Tibial artery (tissue), 4 donors: Measurements from ENCODE around the gene ZNF280D.

Experiments
- DNase-seq, 2 donors: peaks; one replicate each; pipeline ENCODE4 v3.0.0-alpha.2; 2019
- H3K27ac ChIP-seq, 2 donors: fragments of 200-600 bp; sonication (generic) in 1 of 2; 1 replicate in 1 of 2; 2 replicates in 1 of 2; pipeline ENCODE4 v1.5.1; 2018 to 2019; ENCODE audit warnings: mild to moderate bottlenecking in 1 of 2
- H3K27me3 ChIP-seq, 2 donors: fragments of 200-600 bp; sonication (generic) in 1 of 2; one replicate each; pipeline versions ENCODE4 v1.5.1 to v1.6.0; 2016 to 2019
- H3K36me3 ChIP-seq, 3 donors: fragments of 200-600 bp; sonication (generic) in 2 of 3; one replicate each; pipeline ENCODE4 v1.5.1; 2016 to 2019; ENCODE audit warnings: mild to moderate bottlenecking in 2 of 3
- H3K4me1 ChIP-seq, 4 donors: fragments of 200-600 bp; sonication (generic) in 2 of 4; 1 replicate in 3 of 4; 2 replicates in 1 of 4; pipeline ENCODE4 v1.5.1; 2016 to 2019
- H3K4me3 ChIP-seq, 2 donors: fragments of 200-600 bp; sonication (generic) in 1 of 2; 1 replicate in 1 of 2; 2 replicates in 1 of 2; pipeline ENCODE4 v1.5.1; 2018 to 2019; ENCODE audit warnings: mild to moderate bottlenecking in 2 of 2
- H3K9me3 ChIP-seq, 3 donors: fragments of 200-600 bp; sonication (generic) in 1 of 3; one replicate each; pipeline ENCODE4 v1.5.1; 2016 to 2019
- CTCF ChIP-seq, 2 experiments: fragments of 200-600 bp in 1 of 2; fragments of 450-650 bp in 1 of 2; IDR thresholded peaks; one replicate each; pipeline ENCODE4 v1.5.1; 2017 to 2019; ENCODE audit warnings: antibody characterized with exemption in 2 of 2, mild to moderate bottlenecking in 1 of 2, moderate library complexity in 1 of 2
- intact Hi-C: fragments of 100-400 bp; cut with DNase I; formaldehyde crosslinking; loops from one replicate; pipeline ENCODE4 v1.15.0; 2023; ENCODE audit warnings: low total_unique reads

The ZNF280D gene

GRCh38 chr15:56619887-56620286 is 113.4 kb downstream of the ZNF280D start:
- H3K27ac ChIP-seq = no peak overlapping the region

GRCh38 chr15:56617628-56618027 is 115.7 kb downstream of the ZNF280D start:
- no peak for DNase-seq
- Histone ChIP-seq H3K27me3 (no peaks in the 10 kb centered on the region), H3K27ac (no peak overlapping the region), H3K9me3 (no peaks in the 10 kb centered on the region), H3K4me3 (no peak overlapping the region), H3K36me3 (no peaks in the 10 kb centered on the region), H3K4me1 (no peaks in the 10 kb centered on the region)
- no peak for TF ChIP-seq CTCF (IDR thresholded peaks at IDR 0.05)
- intact Hi-C loops = no loop called here

More at GRCh38 chr15:56619887-56620286, 113.4 kb downstream of the ZNF280D start:
- no peaks in the 10 kb centered on the region for H3K27me3 ChIP-seq
- no peak for TF ChIP-seq CTCF (IDR thresholded peaks at IDR 0.05)
- peaks cover 0 to 8% (median 5%) of the 10 kb centered on the region in 3 donors for H3K36me3 ChIP-seq
- H3K4me3 ChIP-seq = no peak overlapping the region
- H3K9me3 ChIP-seq = no peaks in the 10 kb centered on the region
- intact Hi-C loops = no loop called here
- H3K4me1 ChIP-seq = no peaks in the 10 kb centered on the region
- DNase-seq = no peak

GRCh38 chr15:56616551-56616950 is 116.8 kb downstream of the ZNF280D start:
- Histone ChIP-seq H3K27ac (no peak overlapping the region), H3K4me1 (no peaks in the 10 kb centered on the region), H3K36me3 (no peaks in the 10 kb centered on the region), H3K9me3 (no peaks in the 10 kb centered on the region), H3K4me3 (no peak overlapping the region), H3K27me3 (no peaks in the 10 kb centered on the region)
- intact Hi-C loops = no loop called here
- no peak for TF ChIP-seq CTCF (IDR thresholded peaks at IDR 0.05)
- no peak for DNase-seq

GRCh38 chr15:56613811-56614210 is 119.5 kb downstream of the ZNF280D start:
- no peak for DNase-seq
- Histone ChIP-seq H3K36me3 (no peaks in the 10 kb centered on the region), H3K4me1 (no peaks in the 10 kb centered on the region), H3K9me3 (no peaks in the 10 kb centered on the region), H3K27me3 (no peaks in the 10 kb centered on the region), H3K4me3 (no peak overlapping the region), H3K27ac (no peak overlapping the region)
- TF ChIP-seq CTCF (IDR thresholded peaks at IDR 0.05) = no peak
- intact Hi-C loops = no loop called here

GRCh38 chr15:56608993-56609392 is 124.3 kb downstream of the ZNF280D start:
- Histone ChIP-seq H3K27ac (no peak overlapping the region), H3K4me3 (no peak overlapping the region), H3K36me3 (no peaks in the 10 kb centered on the region), H3K27me3 (no peaks in the 10 kb centered on the region), H3K9me3 (peaks cover 0 to under 1% (median 0%) of the 10 kb centered on the region in 3 donors), H3K4me1 (no peaks in the 10 kb centered on the region)
- intact Hi-C loops = no loop called here
- no peak for DNase-seq
- TF ChIP-seq CTCF (IDR thresholded peaks at IDR 0.05) = no peak

- H3K36me3 ChIP-seq = no peaks in the 10 kb centered on the region
- H3K27me3 ChIP-seq = no peaks in the 10 kb centered on the region
- H3K9me3 ChIP-seq = peaks cover under 1 to 3% (median 3%) of the 10 kb centered on the region in 3 donors
- H3K27ac ChIP-seq = no peak overlapping the region
- H3K4me1 ChIP-seq = no peaks in the 10 kb centered on the region
- intact Hi-C loops = no loop called here
- H3K4me3 ChIP-seq = no peak overlapping the region
- DNase-seq = no peak
- TF ChIP-seq CTCF (IDR thresholded peaks at IDR 0.05) = no peak
Measured at GRCh38 chr15:56608140-56608778, 125.0 kb downstream of the ZNF280D start.
